Keratinocyte (primary cell): ENCODE measurements around the gene ANKS6. TPM values are rescaled to one million over a fixed set of nuclear protein-coding genes. Genes with fewer than 3 reads are reported as not detected.

Experiments used
- DNase-seq: peaks from one replicate; pipeline ENCODE4 v3.0.0-alpha.2; 2011; ENCODE audit warnings: low read depth, missing footprints, low spot score
- FAIRE-seq: peaks from 2 replicates; lab custom pipeline; 2011; peaks lifted over from hg19 to GRCh38; lab: Jason Lieb, UNC
- H2AFZ ChIP-seq: 2 replicates; pipeline ENCODE4 v1.6.0; 2012; ENCODE audit warnings: low read length, control low read depth, inconsistent platforms; ENCODE audit not compliant: control insufficient read depth
- H3K27ac ChIP-seq: 2 replicates; pipeline ENCODE4 v1.5.1; 2011; ENCODE audit warnings: low read length; ENCODE audit not compliant: control insufficient read depth, insufficient read depth
- H3K27me3 ChIP-seq: 3 replicates; pipeline ENCODE4 v1.6.0; 2011; ENCODE audit warnings: low read length; ENCODE audit not compliant: control insufficient read depth, insufficient read depth; ENCODE audit errors: extremely low read depth
- H3K36me3 ChIP-seq, 2 experiments: 2 replicates in 1 of 2; 3 replicates in 1 of 2; pipeline ENCODE4 v1.5.1; 2011; ENCODE audit warnings: low read length in 2 of 2, mild to moderate bottlenecking in 1 of 2; ENCODE audit not compliant: control insufficient read depth in 2 of 2, insufficient read depth in 2 of 2; ENCODE audit errors: extremely low read depth in 1 of 2
- H3K4me1 ChIP-seq: 3 replicates; pipeline ENCODE4 v1.5.1; 2011; ENCODE audit warnings: low read length; ENCODE audit not compliant: control insufficient read depth, insufficient read depth; ENCODE audit errors: extremely low read depth
- H3K4me2 ChIP-seq: 3 replicates; pipeline ENCODE4 v1.6.0; 2011; ENCODE audit warnings: low read depth, low read length; ENCODE audit not compliant: control insufficient read depth, insufficient read depth; ENCODE audit errors: extremely low read depth
- H3K4me3 ChIP-seq, 3 experiments: fragments of 200-600 bp in 1 of 3; sonication (generic) in 1 of 3; 2 replicates in 2 of 3; 3 replicates in 1 of 3; pipeline ENCODE4 v1.5.1; 2011 to 2016; ENCODE audit warnings: low read length in 3 of 3, mild to moderate bottlenecking in 3 of 3, control low read depth in 2 of 3, inconsistent platforms in 1 of 3, low read depth in 1 of 3, mixed read lengths in 1 of 3, mixed run types in 1 of 3, moderate library complexity in 1 of 3; ENCODE audit not compliant: control insufficient read depth in 2 of 3, insufficient read depth in 2 of 3; ENCODE audit errors: extremely low read depth in 1 of 3
- H3K79me2 ChIP-seq: 2 replicates; pipeline ENCODE4 v1.6.0; 2012; ENCODE audit warnings: low read length; ENCODE audit not compliant: control insufficient read depth, insufficient read depth
- H3K9ac ChIP-seq: 3 replicates; pipeline ENCODE4 v1.6.0; 2011; ENCODE audit warnings: low read length; ENCODE audit not compliant: control insufficient read depth, insufficient read depth; ENCODE audit errors: extremely low read depth
- H3K9me1 ChIP-seq: 3 replicates; pipeline ENCODE4 v1.6.0; 2011; ENCODE audit warnings: low read length; ENCODE audit not compliant: control insufficient read depth, insufficient read depth; ENCODE audit errors: extremely low read depth
- H3K9me3 ChIP-seq: 2 replicates; pipeline ENCODE4 v1.5.1; 2012; ENCODE audit warnings: low read depth, low read length; ENCODE audit not compliant: control insufficient read depth
- H4K20me1 ChIP-seq: 3 replicates; pipeline ENCODE4 v1.6.0; 2011; ENCODE audit warnings: low read length; ENCODE audit not compliant: control insufficient read depth, insufficient read depth; ENCODE audit errors: extremely low read depth
- EZH2 ChIP-seq: IDR thresholded peaks from one replicate; pipeline ENCODE4 v1.6.1; 2012; ENCODE audit warnings: inconsistent platforms, mild to moderate bottlenecking, low read length, moderate library complexity
- dilution Hi-C: fragments of 300-500 bp; cut with MboI; formaldehyde crosslinking; loops from one replicate; pipeline ENCODE4 v1.7.0; 2020; ENCODE audit warnings: low sequenced_read_pairs; ENCODE audit not compliant: extremely low pct_ligation_motif_present
- polyA plus RNA-seq, 5 experiments: library from polyadenylated mRNA; depleted of rRNA in 3 of 5; stranded (reverse) in 3 of 5; stranded (forward) in 1 of 5; unstranded in 1 of 5; fragments of >200 nt; gene quantifications; 1 replicate in 1 of 5; 2 replicates in 3 of 5; 3 replicates in 1 of 5; pipeline versions ENCODE4 v1.2.1 to v1.2.3, GENCODE V29; 2011 to 2012; ENCODE audit warnings: missing spikeins in 2 of 5, low read depth in 1 of 5, low replicate concordance in 1 of 5
- TF ChIP-seq, protein P1 (sequence below), 3 experiments: IDR thresholded peaks in 1 of 3; conservative IDR thresholded peaks in 1 of 3; optimal IDR thresholded peaks in 1 of 3; 2 replicates in 2 of 3; 3 replicates in 1 of 3; pipeline versions ENCODE3 to v1.5.1; 2011; ENCODE audit warnings: low read length in 3 of 3, mild to moderate bottlenecking in 3 of 3, moderate library complexity in 2 of 3, control low read depth in 1 of 3, inconsistent platforms in 1 of 3; ENCODE audit not compliant: insufficient read depth in 2 of 3; ENCODE audit errors: extremely low read depth in 1 of 3

ANKS6 gene
- polyA plus RNA-seq, 1 donor (not counting 4 experiments of a cell fraction or from before 2014, with no cell fraction given) = 13.5 TPM

DNA sequence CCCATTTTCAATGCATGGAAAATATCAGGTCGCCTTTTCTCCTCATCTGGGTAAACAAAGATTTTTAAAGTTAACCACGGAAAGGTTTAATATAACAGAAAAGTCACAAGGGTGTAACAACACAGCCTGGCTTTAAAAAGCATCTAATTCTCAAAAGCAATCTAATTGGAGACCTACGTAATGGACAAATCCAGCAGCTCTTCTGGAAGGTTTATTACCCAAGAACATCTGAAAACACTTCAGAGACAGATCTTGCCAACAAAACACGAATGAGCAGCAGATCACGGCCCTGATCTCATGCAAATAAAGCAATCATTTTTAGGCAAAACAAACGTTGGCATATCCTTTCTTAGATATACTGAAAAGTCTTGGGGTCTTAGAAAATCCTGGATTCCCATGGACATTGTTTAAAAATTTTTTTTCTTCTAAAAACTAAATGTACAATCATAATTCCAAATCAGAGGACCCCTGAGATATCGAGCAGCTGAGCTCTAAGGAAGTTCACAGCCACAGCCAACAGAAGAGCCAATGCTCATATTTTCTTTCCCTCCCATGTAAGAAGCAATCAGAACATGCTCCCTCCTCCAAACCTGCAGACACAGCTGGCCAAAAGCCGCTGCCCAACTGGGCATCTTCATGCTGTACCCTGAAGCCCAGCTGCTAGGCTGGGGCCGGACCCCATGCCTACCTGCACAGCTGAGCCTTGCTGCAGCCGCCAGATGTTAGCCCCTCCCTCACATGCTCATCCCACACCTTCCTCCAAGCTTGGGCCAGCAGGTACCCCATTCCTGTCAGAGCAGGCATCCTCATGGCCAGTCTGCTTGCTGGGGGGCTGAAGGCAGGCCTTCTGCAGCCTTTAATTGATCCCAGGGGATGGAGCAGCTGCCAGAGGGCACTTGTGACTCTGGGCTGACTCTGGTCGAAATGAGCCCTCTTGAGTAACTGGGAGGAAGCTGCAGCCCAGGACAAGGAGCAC is 11.2 kb downstream of the ANKS6 start:
- FAIRE-seq (no peak), DNase-seq (no peak)
- no peak for TF ChIP-seq EZH2
- Histone ChIP-seq H3K9ac (no peak overlapping the region), H3K27me3 (no peaks in the 10 kb centered on the region), H3K4me1 (peaks cover 16% of the 10 kb centered on the region), H3K9me3 (no peaks in the 10 kb centered on the region), H3K9me1 (no peaks in the 10 kb centered on the region), H3K4me2 (no peak overlapping the region), H4K20me1 (no peaks in the 10 kb centered on the region), H2AFZ (no peak overlapping the region), H3K27ac (no peak overlapping the region), H3K4me3 (no peak overlapping the region), H3K79me2 (no peaks in the 10 kb centered on the region), H3K36me3 (peaks cover 3 to 22% of the 10 kb centered on the region in 2 experiments)
- dilution Hi-C loops = no loop called here

DNA sequence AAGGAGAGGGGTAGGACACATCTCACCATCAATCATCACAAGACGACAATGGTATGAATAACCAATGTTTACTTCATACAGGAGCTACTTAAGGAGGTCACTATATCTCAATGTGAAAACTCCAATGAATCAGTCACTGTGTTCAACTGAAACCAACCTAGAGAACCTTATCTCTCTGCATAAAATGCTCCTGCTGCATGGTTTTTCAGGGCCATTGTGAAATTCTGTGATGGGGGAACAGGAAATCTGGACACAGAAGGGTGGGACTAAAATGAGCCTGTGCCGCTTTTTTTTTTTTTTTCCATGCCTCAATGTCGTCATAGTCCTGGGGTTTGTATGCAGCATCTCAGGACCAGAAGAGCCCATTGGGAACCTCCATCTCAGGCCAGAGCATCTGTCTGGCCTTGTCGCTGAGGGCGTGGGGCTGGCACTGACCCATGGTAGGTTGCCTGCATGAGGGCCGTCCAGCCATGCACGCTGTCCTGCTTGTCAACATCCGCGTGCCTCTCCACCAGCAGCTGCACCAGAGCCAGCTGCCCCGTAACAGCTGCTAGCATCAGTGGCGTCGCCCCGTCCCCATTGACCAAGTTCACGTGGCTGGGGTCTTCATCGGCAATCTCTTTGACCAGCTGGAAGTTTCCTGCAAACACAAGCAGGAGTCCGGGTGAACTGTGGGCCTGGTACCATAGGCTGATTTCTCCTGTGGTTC is 12.7 kb downstream of the ANKS6 start:
- dilution Hi-C loops = no loop called here
- H3K36me3 ChIP-seq = peaks cover 3 to 17% of the 10 kb centered on the region in 2 experiments
- H3K27ac ChIP-seq = no peak overlapping the region
- H3K4me3 ChIP-seq = no peak overlapping the region
- no peak for TF ChIP-seq EZH2
- TF ChIP-seq, protein P1, sequence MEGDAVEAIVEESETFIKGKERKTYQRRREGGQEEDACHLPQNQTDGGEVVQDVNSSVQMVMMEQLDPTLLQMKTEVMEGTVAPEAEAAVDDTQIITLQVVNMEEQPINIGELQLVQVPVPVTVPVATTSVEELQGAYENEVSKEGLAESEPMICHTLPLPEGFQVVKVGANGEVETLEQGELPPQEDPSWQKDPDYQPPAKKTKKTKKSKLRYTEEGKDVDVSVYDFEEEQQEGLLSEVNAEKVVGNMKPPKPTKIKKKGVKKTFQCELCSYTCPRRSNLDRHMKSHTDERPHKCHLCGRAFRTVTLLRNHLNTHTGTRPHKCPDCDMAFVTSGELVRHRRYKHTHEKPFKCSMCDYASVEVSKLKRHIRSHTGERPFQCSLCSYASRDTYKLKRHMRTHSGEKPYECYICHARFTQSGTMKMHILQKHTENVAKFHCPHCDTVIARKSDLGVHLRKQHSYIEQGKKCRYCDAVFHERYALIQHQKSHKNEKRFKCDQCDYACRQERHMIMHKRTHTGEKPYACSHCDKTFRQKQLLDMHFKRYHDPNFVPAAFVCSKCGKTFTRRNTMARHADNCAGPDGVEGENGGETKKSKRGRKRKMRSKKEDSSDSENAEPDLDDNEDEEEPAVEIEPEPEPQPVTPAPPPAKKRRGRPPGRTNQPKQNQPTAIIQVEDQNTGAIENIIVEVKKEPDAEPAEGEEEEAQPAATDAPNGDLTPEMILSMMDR (optimal IDR thresholded peaks at IDR 0.05 in 1 of 3, IDR thresholded peaks at IDR 0.05 in 1 of 3, conservative IDR thresholded peaks at IDR 0.05 in 1 of 3; ENCODE audit: extremely low read depth in 1 of 3, insufficient read depth in 2 of 3, low read length in 3 of 3) = no peak
- H3K79me2 ChIP-seq = no peaks in the 10 kb centered on the region
- peaks cover 16% of the 10 kb centered on the region for H3K4me1 ChIP-seq
- no peaks in the 10 kb centered on the region for H3K27me3 ChIP-seq
- H3K9ac ChIP-seq = no peak overlapping the region
- no peak for DNase-seq
- no peak overlapping the region for H2AFZ ChIP-seq
- no peaks in the 10 kb centered on the region for H3K9me1 ChIP-seq
- H3K9me3 ChIP-seq = no peaks in the 10 kb centered on the region
- no peaks in the 10 kb centered on the region for H4K20me1 ChIP-seq
- H3K4me2 ChIP-seq = no peak overlapping the region
- FAIRE-seq = no peak
